ENCODE measurements around the gene GLRA1.

DNA sequence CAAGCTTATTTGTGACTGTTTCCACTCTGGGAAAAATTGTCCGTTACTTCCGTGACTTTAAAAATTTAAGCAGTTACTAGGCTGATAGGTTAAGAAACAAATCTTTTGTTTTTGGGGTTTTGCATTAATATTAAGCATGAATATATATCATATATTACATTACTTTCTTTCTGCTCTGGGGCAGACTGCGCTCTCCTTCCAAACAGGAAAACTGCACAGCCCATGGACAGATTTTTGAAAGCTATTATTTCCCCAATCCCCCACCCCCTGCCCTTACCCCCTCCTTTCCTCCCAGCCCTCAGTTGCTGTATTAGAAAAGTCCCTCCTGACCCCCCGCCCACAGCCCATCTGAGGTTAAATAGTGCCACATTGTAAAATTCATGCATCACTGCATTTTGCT lies 102.5 kb downstream of the GLRA1 start:
- TF ChIP-seq EZH2 (IDR thresholded peaks at IDR 0.05; ENCODE audit: borderline replicate concordance, low read length), result no peak
- TF ChIP-seq, protein P1, sequence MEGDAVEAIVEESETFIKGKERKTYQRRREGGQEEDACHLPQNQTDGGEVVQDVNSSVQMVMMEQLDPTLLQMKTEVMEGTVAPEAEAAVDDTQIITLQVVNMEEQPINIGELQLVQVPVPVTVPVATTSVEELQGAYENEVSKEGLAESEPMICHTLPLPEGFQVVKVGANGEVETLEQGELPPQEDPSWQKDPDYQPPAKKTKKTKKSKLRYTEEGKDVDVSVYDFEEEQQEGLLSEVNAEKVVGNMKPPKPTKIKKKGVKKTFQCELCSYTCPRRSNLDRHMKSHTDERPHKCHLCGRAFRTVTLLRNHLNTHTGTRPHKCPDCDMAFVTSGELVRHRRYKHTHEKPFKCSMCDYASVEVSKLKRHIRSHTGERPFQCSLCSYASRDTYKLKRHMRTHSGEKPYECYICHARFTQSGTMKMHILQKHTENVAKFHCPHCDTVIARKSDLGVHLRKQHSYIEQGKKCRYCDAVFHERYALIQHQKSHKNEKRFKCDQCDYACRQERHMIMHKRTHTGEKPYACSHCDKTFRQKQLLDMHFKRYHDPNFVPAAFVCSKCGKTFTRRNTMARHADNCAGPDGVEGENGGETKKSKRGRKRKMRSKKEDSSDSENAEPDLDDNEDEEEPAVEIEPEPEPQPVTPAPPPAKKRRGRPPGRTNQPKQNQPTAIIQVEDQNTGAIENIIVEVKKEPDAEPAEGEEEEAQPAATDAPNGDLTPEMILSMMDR (IDR thresholded peaks at IDR 0.05; ENCODE audit: low read length), result no peak
